KG1 (cell line): ENCODE measurements around the gene MELK.
"Not testable (repeated sequence)": the region's sequence is repeated elsewhere in the genome, so short reads cannot be mapped to it uniquely, and the experiment has no call there.

Source experiments
- DNase-seq: peaks from one replicate; lab custom pipeline; 2025; lab: John Stamatoyannopoulos, UW

Gene MELK

DNA sequence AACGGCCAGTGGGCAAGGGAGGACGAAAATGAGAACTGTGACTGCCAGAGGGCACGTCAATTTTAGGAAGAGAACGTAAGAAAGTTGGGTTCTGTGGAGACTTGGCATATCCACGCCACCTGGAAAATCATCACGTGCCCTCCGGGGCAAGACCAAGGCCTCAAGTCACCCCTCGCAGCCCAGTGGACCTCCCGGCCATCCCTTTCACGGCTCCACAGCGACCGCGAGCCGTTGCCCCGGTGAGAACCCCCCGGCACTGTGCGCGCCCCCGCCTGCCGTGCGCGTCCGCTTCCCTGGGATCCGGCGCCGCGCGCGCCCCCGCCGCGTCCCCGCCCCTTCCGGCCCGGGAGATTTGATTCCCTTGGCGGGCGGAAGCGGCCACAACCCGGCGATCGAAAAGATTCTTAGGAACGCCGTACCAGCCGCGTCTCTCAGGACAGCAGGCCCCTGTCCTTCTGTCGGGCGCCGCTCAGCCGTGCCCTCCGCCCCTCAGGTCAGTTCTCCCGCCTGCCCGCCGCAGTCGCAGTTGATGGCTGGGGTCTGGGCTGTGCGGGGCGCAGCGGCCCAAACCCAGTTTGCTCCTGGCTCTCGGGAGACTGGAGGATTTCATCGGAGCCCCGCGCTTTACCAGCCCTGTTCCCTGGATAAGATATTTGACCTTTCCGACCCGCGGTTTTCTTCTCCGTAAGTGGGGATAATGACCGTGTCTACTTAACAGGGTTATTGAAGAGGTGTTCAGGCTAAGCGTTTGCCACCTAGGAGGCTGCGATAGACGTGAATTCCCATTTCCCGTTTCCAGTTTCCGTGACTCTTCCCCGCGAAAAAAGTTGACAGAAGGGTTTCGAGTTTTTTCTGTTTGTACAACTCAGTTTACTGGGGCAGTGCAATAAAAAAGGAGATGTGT is at the start of gene MELK:
MELK (plus strand) TSS at position 381 of the 904 bp plus-strand sequence. CDS start 8,787 bp downstream, outside the sequence.
- DNase-seq, result peak; percentile 68

DNA sequence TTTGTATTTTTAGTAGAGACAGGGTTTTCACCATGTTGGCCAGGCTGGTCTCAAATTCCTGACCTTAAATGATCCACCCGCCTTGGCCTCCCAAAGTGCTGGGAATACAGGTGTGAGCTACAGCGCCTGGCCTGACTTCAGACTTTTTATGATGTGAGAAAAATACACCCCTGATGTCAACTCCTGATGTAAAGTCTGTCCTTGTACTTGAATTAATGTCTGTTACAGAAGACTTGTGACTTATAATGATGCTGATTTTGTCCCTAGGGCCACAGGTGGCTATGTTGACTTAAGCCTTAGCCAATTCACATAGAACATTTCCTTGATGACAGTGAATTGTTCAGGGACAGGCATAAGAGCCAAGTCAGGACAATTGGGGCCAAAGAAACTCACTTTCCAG is 42.5 kb upstream of the MELK start:
- DNase-seq, result no peak

DNA sequence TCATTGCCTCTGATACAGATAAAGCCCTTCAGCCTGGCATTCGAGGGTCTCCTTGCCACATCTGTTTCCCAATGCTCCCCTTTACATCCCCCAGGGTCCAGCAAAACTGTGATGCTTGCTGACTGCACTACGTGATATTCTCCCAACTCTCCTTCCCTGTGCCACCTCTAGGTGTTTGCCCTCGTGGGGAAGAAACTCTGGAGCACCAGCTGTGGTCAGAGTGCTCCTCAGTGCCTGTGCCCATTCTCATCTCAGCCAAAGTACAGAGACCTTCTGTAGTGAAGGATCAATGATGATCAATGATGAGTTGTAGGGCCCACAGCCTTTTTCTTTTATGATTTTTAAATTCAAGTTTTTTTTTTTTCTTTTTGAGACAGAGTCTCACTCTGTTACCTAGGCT is 40.3 kb upstream of the MELK start:
- DNase-seq, result no peak

DNA sequence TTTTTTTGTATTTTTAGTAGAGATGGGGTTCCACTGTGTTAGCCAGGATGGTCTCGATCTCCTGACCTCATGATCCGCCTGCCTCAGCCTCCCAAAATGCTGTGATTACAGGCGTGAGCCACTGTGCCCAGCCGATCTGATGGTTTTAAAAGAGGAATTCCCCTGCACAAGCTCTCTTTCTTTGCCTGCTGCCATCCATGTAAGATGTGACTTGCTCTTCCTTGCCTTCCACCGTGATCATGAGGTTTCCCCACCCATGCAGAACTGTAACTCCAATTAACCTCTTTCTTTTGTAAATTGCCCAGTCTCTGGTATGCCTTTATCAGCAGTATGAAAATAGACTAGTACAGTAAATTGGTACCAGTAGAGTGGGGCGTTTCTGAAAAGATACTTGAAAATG is 39.0 kb upstream of the MELK start:
- DNase-seq, result not testable (repeated sequence)

DNA sequence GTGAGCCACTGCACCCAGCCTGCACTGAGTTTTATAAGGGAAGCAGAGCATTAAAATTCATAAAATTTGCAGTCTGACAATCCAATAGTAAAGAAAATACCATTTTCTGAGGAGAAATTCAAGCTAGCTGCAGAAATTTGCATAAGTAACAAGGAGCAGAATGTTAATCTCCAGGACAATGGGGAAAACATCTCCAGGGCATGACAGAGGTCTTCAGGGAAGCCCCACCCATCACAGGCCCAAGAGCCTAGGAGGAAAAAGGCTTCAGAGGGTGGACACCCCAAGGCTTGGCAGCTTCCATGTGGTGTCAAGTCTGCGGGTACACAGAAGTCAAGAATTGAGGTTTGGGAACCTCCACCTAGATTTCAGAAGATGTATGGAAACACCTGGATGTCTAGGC is 37.6 kb upstream of the MELK start:
- no peak for DNase-seq

DNA sequence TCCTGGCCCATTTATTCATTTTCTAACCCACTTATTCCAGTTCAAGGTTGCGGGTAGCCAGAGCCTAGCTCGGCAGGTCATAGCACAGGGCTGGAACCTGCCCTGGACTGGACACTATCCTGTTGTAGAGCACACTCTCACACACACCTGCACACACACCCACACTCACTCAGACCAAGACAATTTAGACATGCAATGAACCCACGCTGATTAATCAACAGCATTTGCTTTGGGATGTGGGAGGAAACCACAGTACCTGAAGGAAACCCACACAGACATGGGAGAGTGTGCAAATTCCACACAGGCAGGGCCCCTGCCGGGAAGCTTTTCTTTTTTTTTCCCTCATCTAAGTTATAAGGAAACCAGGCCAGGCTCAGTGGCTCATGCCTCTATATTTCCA is 34.8 kb upstream of the MELK start:
- DNase-seq, result no peak

DNA sequence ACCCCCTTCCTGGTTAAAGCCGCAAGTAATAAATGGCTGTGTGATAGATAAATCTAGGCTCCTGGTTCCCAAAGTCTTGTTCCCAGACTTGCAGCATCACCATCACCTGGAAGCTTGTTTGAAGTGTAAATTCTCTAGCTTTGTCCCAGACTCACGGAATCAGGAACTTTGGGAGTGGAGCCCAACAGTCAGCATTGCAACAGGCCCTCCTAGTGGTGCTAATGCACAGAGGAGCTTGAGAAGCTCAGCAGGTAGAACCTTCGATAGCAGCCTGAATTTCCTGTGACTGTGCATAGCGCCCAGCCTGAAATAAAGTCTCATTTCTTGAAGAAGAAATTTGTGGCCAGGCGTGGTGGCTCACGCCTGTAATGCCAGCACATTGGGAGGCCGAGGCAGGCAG is 30.3 kb upstream of the MELK start:
- no peak for DNase-seq

DNA sequence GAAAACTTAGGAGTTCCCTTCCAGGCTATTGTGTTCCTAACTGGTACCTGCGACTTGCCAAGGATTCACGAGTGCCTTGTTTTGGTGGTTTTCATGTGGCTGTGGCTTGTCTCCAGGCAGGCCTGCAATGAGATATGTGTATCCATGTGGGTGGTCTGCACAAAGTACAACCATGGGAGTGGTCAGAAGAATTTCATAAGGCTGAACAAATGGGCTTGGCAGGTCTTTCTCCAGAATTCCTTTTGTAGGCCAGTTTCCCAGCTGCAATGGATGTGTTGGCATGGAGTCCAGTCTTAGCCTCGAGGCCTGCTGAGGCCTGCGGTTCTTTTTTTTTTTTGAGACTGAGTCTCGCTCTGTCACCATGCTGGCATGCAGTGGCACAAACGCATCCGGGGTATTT is 28.8 kb upstream of the MELK start:
- DNase-seq, result no peak

DNA sequence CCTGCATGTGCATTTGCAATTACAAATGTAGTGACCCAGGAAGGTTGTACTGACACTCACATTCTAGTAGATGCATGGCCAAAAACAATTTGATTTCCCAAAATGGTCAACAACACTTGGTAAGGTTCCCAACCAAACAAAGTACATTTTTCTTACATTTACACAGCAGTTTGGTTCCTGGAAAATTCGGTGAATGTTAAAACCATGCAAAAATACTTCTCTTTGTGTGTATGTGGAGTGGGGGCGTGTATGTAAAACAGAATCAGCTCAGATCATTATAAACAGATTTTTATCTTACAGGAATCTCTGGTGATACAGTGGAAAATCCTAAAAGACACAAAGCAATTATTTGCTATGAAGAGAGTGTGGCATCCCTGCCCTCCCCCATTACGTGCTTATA is 25.1 kb upstream of the MELK start:
- no peak for DNase-seq

DNA sequence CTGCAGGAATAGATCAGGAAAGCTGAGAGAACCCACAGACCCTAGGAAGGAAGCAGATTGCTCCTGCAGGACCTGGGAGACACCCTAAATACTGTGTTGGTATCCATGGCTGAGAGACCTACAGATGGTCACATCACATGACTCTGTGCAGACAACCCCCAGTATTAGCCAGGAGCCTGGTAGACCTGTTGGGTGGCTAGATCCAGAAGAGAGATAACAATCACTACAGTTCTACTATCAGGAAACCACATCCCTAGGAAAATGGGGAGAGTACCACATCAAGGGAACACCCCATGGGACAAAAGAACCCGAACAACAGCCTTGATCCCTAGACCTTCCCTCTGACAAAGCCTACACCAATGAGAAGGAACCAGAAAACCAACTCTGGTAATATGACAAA is 24.2 kb upstream of the MELK start:
- DNase-seq, result no peak

DNA sequence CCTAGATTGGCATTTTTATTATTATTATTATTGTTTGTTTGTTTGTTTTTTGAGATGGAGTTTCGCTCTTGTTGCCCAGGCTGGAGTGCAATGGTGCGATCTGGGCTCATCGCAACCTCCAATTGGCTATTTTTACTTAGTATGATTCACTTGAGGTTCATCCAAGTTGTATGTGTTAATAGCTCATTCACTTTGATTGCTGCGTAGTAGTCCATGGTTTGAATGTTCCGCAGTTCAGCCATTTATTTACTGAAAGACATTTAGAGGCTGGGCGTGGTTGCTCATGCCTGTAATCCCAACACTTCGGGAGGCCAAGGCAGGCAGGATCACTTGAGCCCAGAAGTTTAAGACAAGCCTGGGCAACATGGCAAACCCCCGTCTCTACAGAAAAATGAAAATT is 22.6 kb upstream of the MELK start:
- DNase-seq, result no peak

DNA sequence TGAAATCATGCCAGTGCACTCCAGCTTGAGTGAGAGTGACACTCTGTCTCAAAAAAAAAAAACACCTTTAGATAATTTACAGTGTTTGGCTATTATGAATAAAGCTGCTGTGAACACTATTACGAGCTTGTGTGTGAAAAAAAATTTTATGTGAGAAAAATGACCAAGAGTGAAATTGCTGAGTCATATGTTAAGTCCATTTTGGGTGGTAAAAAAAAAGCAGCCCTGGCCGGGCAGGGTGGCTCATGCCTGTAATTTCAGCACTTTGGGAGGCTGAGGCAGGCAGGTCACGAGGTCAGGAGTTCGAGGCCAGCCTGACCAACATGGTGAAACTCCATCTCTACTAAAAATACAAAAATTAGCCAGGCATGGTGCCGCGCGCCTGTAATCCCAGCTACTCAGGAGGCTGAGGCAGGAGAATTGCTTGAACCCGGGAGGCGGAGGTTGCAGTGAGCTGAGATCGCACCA is 22.0 kb upstream of the MELK start:
- DNase-seq, result not testable (repeated sequence)

DNA sequence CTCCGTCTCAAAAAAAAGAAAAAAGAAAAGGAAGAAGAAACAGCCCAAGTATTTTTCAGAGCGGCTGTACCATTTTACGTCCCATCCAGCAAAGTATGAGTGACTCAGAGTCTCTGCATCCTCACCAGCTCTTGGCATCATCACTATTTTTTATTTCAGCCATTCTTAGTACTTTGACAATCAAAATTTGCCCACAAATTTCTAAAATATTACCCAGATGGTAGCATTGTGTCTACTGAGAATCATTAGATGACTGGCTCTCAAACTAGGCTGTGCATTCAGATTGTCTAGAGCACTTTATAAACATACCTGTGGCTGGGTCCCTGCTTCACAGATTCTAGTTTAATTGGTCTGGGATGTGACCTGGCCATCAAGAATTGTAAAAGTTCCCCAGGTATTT is 21.6 kb upstream of the MELK start:
- DNase-seq, result no peak

DNA sequence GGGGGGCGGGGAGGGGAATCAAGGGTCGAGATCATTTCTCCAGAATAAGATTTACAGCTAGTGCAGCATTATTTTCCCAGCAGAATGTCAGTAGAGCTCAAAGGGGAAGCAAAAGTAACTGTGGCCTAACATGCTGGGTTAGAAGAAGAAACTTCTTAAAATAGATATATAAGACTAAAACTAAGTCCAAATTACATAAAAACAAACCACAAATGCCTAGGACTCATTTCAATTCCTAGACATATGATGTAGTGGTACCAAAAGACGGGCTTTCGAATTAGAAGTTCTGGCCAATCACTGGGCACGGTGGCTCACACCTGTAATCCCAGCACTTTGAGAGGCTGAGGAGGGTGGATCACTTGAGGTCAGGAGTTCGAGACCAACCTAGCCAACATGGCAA is 20.8 kb upstream of the MELK start:
- DNase-seq, result no peak

DNA sequence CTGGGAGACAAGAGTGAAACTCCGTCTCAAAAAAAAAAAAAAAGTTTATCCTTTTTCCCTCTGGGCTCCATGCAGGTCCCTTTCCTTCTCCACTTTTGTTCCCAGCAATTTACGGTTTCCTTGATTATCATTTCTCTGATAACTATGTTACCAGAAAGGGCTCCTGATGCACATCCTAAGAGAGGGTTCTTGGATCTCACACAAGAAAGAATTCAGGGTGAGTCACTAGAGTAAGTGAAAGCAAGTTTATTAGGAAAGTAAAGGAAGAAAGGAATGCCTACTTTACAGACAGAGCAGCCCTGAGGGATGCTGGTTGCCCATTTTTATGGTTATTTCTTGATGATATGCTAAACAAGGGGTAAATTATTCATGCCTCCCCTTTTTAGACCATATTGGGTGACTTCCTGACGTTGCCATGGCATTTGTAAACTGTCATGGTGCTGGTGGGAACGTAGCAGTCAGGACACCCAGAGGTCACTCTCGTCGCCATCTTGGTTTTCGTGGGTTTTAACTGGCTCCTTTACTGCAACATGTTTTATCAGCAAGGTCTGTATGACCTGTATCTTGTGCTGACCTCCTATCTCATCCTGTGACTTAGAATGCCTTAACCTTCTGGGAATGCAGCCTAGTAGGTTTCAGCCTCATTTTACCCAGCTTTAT is 13.5 kb upstream of the MELK start:
- no peak for DNase-seq

DNA sequence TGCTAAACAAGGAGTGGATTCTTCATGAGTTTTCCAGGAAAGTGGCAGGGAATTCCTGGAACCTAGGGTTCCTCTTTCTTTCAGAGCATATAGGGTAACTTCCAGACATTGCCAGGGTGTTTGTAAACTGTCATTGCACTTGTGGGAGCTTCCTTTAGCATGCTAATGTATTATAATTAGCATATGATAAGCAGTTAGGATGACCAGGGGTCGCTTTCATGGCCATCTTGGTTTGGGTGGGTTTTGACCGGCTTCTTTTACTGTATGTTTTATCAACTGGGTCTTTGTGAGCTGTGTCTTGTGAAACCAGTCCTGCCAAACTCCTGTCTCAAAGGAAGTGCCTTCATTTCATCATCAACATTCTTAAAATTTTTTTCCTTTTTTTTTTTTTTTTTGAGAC is 11.9 kb upstream of the MELK start:
- no peak for DNase-seq

DNA sequence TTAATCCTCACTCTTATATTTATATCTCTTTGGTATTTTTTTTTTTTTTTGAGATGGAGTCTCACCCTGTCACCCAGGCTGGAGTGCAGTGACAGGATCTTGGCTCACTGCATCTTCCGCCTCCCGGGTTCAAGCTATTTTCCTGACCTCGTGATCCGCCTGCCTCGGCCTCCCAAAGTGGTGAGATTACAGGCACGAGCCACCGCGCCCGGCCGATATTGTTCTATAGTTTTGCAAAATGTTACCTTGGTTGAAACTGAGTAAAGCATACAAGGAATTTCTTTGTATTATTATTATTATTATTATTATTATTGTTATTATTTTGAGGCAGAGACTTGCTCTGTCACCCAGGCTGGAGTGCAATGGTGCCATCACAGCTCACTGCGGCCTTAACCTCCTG is 9.9 kb upstream of the MELK start:
- not testable (repeated sequence) for DNase-seq

DNA sequence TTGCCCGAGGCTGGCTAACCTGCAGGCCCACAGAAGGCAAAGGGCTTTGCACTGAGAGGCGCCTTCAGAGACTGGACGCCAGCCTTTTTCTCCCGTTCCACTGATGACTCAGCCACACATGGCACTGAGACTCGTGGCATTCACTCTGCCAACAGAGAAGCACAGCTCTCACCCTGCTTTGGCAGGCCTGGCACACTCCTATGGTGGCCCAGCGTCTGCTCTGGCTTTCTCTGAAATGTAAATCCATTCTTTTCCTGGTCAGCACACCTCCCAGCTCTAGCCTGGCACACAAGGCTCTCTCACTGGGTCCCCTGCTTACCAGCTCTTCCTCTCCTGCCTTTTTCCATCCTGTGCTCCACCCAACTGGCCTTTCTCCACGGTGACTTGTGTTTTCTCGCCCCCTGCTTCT is 5.9 kb upstream of the MELK start:
- no peak for DNase-seq

DNA sequence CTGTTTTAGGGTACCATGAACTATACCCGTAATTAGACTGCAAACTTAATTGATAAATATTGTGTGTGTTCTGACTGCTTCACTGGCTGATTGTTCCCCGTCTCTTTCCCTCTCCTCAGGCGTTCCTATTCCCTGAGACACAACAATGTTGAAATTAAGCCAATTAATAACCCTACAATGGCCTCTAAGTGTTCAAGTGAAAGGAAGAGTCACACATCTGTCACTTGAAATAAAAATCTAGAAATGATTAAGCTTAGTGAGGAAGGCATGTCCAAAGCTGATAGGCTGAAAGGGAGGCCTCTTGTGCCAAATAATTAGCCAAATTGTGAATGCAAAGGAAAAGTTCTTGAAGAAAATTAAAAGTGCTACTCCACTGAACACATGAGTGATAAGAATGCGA is 4.0 kb upstream of the MELK start:
- DNase-seq, result not testable (repeated sequence)

DNA sequence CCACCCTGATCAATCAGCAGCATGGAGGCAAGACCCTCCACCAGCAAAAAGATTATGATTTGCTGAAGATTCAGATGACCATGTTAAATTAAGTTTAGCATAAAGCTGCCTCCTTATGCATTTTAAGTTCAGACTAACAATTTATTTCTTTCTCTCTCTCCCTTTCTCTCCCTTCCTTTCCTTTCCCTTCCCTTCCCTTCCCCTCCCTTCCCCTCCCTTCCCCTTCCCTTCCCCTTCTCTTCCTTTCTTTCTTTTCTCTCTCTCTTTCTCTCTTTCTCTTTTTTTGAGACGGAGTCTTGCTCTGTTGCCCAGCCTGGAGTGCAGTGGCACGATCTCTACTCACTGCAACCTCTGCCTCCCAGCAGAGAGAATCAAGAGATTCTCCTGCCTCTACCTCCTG is 1.4 kb upstream of the MELK start:
- no peak for DNase-seq

DNA sequence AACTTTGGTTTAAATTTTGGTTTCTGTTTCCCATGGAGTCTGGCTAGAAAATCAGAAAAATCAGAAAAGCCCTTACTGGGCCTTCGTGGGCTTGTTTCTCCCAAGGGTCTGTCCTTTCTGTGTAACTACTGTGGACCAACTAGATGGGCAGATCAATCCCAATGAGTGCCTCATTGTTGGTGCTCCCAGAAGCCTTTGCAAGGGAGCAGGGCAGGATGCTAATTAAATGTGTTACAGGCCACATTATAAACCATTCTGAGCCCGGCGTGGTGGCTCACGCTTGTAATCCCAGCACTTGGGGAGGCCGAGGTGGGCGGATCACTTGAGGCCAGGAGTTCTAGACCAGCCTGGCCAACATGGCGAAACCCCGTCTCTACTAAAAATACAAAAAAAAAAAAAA is 1.4 kb downstream of the MELK start:
- DNase-seq, result not testable (repeated sequence)

DNA sequence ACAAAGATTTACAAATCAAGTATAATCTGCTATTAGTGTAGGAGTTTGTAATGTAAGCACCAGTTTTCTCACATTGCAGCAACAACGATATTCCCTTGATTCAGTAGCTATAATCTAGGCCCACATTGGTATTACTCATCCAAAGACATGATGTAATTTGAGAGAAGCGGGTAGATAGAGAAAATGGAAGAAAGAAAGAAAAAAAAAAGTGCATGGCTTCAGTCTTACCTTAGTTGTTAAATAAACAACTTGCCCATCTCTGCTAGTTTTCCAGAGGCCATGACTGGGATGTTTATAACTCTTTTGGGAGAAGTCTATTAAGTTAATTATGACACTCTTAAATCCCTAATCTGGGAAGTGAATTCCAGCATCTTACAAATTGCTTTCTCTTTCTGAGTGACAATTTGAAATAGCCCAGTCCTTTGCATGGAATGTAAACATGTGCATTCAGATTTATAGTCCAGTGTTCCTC is 2.8 kb downstream of the MELK start:
- no peak for DNase-seq

DNA sequence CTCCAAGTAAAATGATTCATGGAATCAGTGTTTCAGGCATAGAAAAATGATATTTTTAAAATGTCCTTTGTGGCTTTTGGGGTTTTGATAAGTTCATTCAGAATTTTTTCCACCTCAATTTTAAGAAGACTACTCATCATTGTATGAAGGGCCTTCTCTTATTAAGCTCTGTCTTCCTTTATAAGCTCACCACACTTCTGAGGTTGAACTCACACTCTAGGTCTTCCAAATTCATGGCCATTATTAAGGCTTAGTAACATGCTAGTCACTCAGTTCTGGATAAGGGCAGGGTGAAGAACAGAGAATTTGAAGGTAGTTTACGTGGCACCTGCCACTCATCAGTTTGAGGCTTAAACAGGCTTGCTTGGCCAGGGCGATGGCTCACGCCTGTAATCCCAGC is 4.2 kb downstream of the MELK start:
- DNase-seq, result no peak
